ENCODE results near the gene MOGAT1. TPM values are rescaled to one million over a fixed set of nuclear protein-coding genes. Genes with fewer than 3 reads are reported as not detected.

Gene MOGAT1
- total RNA-seq, 1 experiment from 2014 or later: not detected

DNA sequence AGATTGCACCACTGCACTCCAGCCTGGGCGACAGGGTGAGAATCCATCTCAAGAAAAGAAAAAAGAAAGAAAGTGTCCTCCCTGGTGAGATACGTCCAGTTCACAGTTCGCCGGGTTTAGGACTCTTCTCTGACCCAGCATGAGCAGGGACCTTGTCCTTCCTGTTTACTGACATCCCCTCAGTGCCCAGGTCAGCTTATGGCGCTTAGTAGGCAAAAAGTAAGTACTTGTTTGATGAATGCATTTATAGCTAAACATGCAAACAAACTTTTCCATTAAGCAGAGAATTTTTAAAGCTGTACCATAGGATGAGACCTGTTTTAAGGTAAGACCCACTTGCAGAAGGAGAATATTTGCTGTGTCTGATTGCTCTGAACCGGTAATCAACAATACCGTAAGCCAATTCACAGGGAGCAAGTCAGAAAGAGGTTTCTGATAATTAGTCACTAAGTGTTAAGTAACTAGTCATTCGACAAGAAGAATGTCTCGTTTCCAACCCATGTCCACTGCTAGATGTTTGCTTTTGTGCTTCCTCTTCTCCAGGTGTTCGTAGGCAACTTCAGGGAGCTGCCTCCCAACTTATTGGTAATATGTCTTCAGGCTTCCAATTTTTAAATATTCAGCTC lies 40.0 kb downstream of the MOGAT1 start:
- ATAC-seq: no peak
- no TSS peak for BruUV-seq (replicated peaks)
- Histone ChIP-seq H3K36me3 (ENCODE audit: control insufficient read depth, insufficient read depth, low read length) (no peaks in the 10 kb centered on the region), H3K27ac (ENCODE audit: low read length) (no peak overlapping the region), H3K4me3 (ENCODE audit: low read depth in 2 of 2, low read length in 2 of 2) (no peak overlapping the region), H3K9me3 (ENCODE audit: control insufficient read depth, insufficient read depth, low read depth, low read length) (no peaks in the 10 kb centered on the region), H3K27me3 (ENCODE audit: control insufficient read depth, insufficient read depth, low read length) (no peaks in the 10 kb centered on the region), H3K4me1 (ENCODE audit: control insufficient read depth, insufficient read depth, low read length) (peaks cover 2% of the 10 kb centered on the region; the same call in 1 of the 2 replicates)
- in situ Hi-C loops (cut with HindIII; ENCODE audit: low pct_unique_long_range_greater_than_20kb, low sequenced_read_pairs) (no loop called here), intact Hi-C loops (cut with micrococcal nuclease; ENCODE audit: unreplicated experiment) (no loop called here)
- TF ChIP-seq REST (IDR thresholded peaks at IDR 0.05; ENCODE audit: insufficient read depth in 1 of 2, low read depth in 2 of 2, low read length in 1 of 2) (no peak), CTCF (IDR thresholded peaks at IDR 0.05) (no peak), POLR2AphosphoS5 (IDR thresholded peaks at IDR 0.05; ENCODE audit: low read depth, low read length) (no peak), SIN3A (IDR thresholded peaks at IDR 0.05; ENCODE audit: borderline replicate concordance, insufficient read depth, low read depth, low read length) (no peak), TCF7L2 (IDR thresholded peaks at IDR 0.05; ENCODE audit: low read depth, low read length) (no peak)
- DNase-seq (ENCODE audit: low read depth, low spot score): no peak
- ChIA-PET POLR2A (no interaction called here), CTCF (no interaction called here)

DNA sequence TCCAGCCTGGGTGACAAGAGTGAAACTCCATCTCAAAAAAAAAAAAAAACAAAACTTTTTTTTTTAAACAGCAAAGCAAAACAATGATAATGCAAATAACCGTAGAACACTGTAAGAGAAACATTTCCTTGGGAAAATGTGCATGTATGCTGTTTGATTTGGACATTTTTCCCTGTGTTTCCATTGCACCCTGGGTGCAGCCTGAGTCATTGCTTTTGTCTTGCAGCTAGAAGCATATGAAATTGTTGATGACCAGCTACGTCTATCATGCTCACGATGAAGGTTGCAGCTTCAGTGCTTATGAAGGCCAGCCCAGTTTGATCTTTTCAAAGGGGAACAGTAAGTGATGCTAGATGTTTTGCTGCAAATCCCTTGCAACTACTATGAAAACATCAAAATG lies 41.5 kb downstream of the MOGAT1 start:
- ATAC-seq: no peak
- intact Hi-C loops (cut with micrococcal nuclease; ENCODE audit: unreplicated experiment) (no loop called here), in situ Hi-C loops (cut with HindIII; ENCODE audit: low pct_unique_long_range_greater_than_20kb, low sequenced_read_pairs) (no loop called here)
- no peaks in the 10 kb centered on the region for H3K9me3 ChIP-seq (ENCODE audit: control insufficient read depth, insufficient read depth, low read depth, low read length)
- peaks cover 2% of the 10 kb centered on the region; the same call in 1 of the 2 replicates for H3K4me1 ChIP-seq (ENCODE audit: control insufficient read depth, insufficient read depth, low read length)
- POLR2A ChIA-PET: no interaction called here
- no peak overlapping the region for H3K4me3 ChIP-seq (ENCODE audit: low read depth in 2 of 2, low read length in 2 of 2)
- H3K27ac ChIP-seq (ENCODE audit: low read length): no peak overlapping the region
- no TSS peak for BruUV-seq (replicated peaks)
- TF ChIP-seq CTCF (IDR thresholded peaks at IDR 0.05): no peak
- TF ChIP-seq TCF7L2 (IDR thresholded peaks at IDR 0.05; ENCODE audit: low read depth, low read length): no peak
- no peak for TF ChIP-seq POLR2AphosphoS5 (IDR thresholded peaks at IDR 0.05; ENCODE audit: low read depth, low read length)
- no peak for TF ChIP-seq REST (IDR thresholded peaks at IDR 0.05; ENCODE audit: insufficient read depth in 1 of 2, low read depth in 2 of 2, low read length in 1 of 2)
- no peak for TF ChIP-seq SIN3A (IDR thresholded peaks at IDR 0.05; ENCODE audit: borderline replicate concordance, insufficient read depth, low read depth, low read length)
- no peaks in the 10 kb centered on the region for H3K27me3 ChIP-seq (ENCODE audit: control insufficient read depth, insufficient read depth, low read length)
- CTCF ChIA-PET: no interaction called here
- no peaks in the 10 kb centered on the region for H3K36me3 ChIP-seq (ENCODE audit: control insufficient read depth, insufficient read depth, low read length)
- no peak for DNase-seq (ENCODE audit: low read depth, low spot score)
